Measurements from ENCODE around the gene UBFD1.
"Not testable (repeated sequence)": the region's sequence is repeated elsewhere in the genome, so short reads cannot be mapped to it uniquely, and the experiment has no call there.

UBFD1 gene

GRCh38 chr16:23527961-23528643, 29.4 kb upstream of the UBFD1 start:
- no peak for DNase-seq

- DNase-seq: no peak
Observed at GRCh38 chr16:23528644-23529310, 28.8 kb upstream of the UBFD1 start.

GRCh38 chr16:23530062-23530461, 27.5 kb upstream of the UBFD1 start:
- DNase-seq: no peak

GRCh38 chr16:23532448-23532847, 25.1 kb upstream of the UBFD1 start:
- no peak for DNase-seq

GRCh38 chr16:23534868-23535860, 22.4 kb upstream of the UBFD1 start:
- no peak for DNase-seq

- no peak for DNase-seq
Observed at GRCh38 chr16:23535901-23536300, 21.6 kb upstream of the UBFD1 start.

GRCh38 chr16:23537390-23537789, 20.1 kb upstream of the UBFD1 start:
- DNase-seq: no peak

GRCh38 chr16:23538919-23539278, 18.6 kb upstream of the UBFD1 start:
- no peak for DNase-seq

GRCh38 chr16:23539984-23540816, 17.3 kb upstream of the UBFD1 start:
- peak; percentile 88 for DNase-seq

GRCh38 chr16:23540817-23541178, 16.7 kb upstream of the UBFD1 start:
- not testable (repeated sequence) for DNase-seq

- DNase-seq: no peak
Observed at GRCh38 chr16:23544436-23544835, 13.1 kb upstream of the UBFD1 start.

GRCh38 chr16:23549938-23550337, 7.6 kb upstream of the UBFD1 start:
- no peak for DNase-seq

GRCh38 chr16:23552161-23552560, 5.4 kb upstream of the UBFD1 start:
- DNase-seq: no peak

- no peak for DNase-seq
Observed at GRCh38 chr16:23554536-23554935, 3.0 kb upstream of the UBFD1 start.

- DNase-seq: no peak
Observed at GRCh38 chr16:23557779-23558702, 514 bp downstream of the UBFD1 start.

GRCh38 chr16:23561586-23561985, 4.1 kb downstream of the UBFD1 start:
- no peak for DNase-seq

GRCh38 chr16:23562505-23562904, 5.0 kb downstream of the UBFD1 start:
- no peak for DNase-seq

- no peak for DNase-seq
Observed at GRCh38 chr16:23563186-23563585, 5.7 kb downstream of the UBFD1 start.

GRCh38 chr16:23564575-23565363, 7.2 kb downstream of the UBFD1 start:
- DNase-seq: no peak

GRCh38 chr16:23566724-23567123, 9.2 kb downstream of the UBFD1 start:
- DNase-seq: no peak

GRCh38 chr16:23567602-23568001, 10.1 kb downstream of the UBFD1 start:
- DNase-seq: no peak
